Stimulated activated naive CD4-positive, alpha-beta T cell treated with Interleukin-2 at 50 U/mL for 16 hours (primary cell): ENCODE results near the gene FAIM2.

Source experiments
- DNase-seq: peaks from one replicate; lab custom pipeline; 2025; lab: John Stamatoyannopoulos, UW

FAIM2 gene

GRCh38 chr12:49903700-49904423, at the start of gene FAIM2:
Gene FAIM2 (minus strand): TSS chr12:49903900. CDS start chr12:49903792, 108 bp downstream.
- peak; percentile 36 for DNase-seq

GRCh38 chr12:49953151-49953550, 49.5 kb upstream of the FAIM2 start:
- no peak for DNase-seq

DNA sequence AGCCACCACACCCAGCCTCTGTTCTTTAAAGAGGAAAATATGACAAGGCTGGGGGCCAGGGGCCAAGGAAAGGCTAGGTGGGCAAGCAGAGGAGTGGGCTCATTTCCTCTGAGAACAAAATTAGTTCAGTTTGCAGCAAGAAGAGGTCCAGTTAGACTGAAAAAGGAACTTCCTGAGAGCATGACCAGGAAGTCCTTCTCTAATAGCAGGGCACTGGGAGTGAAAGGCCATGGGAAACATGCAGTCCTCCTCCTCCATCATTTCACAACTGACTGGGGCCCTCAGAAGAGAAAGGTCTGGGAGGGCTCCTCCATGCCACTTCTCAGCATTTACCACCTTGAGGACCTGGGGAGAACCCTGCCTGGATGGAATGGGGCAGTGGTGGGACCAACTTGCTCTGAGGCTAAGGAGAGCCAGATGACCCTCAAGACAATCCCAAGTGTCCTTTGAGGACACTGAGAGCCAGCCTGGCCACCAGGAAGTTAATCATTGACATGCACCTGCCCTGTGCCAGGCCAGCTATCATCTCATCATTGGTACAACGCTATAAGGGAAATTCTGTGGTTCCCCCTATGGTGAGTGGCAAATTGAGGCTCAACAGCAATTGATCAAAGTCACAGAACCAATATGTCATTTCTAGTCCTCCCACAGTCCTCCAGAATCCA, 48.8 kb upstream of the FAIM2 start:
- no peak for DNase-seq

DNA sequence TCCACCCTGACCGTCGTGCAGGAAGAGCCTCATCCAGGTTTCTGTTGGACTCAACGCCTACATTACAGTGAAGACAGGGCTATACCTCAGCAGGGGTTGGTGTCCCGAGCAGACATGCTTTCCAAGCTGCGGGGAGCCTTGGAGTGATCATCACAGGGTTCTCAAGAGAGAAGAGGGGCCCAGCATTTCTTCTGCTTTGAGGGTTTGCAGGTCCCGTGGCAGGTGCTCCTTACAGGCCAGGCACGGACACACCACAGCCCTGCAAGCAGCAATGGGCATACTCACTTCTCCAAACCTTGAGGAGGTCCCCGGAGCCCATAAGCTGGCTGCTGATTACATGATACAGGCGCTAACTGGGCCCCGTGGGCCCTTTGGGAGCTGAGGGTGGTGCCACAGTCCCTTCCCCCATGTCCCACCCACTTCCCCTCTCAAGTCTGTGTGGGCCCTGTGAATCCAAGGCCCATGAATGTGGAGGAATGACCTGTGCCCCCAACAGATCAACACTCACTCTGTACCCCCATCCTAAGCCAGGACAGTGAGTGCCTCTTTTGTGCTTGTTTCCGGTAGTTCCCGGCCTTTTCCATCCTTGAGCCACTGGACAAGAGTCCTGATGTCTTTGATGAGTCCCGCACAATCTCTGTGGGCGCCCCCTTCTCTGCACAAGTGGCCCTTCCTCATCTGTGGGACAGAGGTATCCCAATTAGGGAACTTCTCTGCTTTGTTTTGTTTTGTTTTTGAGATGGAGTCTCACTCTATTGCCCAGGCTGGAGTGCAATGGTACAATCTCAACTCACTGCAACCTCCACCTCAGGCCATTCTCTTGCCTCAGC, 47.9 kb upstream of the FAIM2 start:
- DNase-seq = no peak

- DNase-seq = no peak
Observed at GRCh38 chr12:49950273-49951251, 46.9 kb upstream of the FAIM2 start, which contains the start of gene AQP2. Gene AQP2 (plus strand): TSS chr12:49950737. CDS start chr12:49950831, 94 bp downstream.

DNA sequence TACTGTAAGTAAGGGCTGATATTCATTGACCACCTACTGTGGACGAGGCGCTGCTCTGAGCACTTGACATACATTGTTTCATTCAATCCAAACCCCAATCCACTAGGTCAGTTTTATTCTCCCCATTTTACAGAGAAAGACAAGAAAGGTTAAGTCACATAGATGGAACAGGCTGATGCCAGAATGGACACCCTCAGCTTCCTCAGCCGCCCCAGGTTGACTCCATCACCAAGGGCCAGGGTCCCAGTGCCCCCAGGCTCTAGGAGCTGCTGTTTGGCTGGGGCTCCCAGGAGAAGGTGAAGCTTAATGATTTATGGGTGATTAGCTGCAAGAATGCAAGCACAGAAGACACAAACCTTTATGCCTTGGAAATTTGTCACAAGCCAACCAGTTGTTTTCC, 46.2 kb upstream of the FAIM2 start:
- DNase-seq = no peak

DNA sequence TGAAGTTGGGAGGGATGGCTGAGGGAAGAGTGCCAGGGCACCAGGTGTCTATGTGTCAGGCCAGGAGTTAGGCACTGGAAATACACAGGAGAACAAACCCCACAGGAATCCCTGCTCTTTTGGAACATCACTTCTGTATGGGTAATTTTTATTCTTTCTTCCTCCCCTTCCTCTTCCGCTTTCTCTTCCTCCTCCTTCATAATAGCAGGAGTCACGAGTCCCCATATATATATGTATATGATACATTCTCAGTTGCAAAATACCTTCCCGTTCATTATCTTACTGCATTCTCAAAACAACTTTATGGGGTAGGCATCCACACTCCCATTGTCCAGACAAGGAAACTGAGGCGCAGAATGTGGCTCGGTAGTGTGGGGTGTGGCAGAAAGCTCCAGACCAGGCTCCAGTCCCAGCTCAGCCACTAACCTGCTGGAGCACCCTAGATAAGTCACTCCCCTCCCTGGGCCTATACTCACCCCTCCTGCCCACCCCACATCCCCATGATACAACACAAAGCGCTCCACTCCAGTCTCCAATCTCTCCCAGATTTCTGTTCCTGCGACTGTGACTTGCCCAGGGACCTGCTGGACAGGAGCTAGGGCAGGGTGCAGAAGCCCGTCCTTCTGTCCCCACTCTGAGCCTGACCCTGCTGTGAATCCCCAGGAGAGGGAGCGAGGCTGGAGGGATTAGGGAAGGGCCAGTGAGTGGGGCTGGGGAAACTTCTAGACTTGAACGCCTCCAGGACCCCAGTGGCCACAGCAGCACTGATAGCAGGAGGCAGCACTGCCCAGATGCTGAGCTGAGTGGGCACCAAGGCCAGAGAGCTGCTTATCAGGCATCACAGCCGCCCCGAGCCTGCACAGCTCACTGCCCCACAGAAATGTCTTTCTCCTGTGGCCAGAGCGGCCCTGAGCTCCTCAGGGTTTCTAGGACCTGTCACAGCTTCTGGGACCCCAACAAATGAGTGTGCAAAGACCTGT, 45.5 kb upstream of the FAIM2 start:
- DNase-seq = no peak

DNA sequence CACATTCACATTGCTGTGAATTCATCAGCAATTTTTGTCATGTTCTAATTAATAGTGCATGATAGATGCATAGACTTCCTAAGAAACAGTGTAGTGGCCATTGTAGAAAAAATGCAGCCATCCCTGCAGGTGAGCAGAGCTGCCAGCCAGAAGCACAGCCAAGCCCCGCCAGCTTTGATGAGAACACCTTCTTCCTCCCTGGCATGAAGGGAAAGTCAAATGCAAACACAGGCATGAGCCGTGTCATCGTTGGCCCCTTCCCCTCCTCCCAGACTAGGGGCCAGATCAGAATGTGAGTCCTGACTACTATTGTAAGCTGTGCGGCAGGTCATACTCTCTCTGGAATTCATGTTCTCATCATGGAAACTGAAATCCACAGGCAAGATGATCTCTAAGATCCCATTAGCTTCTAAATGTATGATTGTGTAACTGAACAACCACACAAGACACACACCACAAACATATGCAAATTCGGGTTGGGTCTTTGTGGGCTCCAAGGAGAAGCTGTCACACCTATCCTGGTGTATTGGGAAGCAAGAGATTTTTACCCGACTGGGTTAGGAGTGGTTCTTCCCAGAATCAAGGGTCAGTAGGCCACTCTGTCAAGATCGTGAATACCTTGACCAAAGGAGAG, 44.0 kb upstream of the FAIM2 start:
- DNase-seq = no peak

DNA sequence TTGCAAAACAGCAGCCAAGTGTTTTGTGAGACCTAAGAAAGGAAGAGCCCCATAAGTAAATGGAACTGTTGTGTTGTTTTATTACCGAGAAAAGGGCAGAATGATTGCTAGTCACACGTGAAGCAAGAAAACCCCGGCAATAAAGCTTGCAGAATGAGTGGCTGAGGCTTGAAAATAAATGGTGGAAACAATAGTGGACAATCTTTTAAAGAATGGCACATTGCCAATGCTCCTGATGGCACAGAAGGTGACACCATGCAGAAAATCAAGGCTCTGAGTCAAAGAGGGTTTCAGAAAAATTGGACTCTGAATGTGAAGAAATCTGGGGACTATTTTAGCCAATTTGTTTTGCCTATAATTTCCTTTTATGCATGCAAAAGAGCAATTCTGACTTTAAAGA, 42.8 kb upstream of the FAIM2 start:
- no peak for DNase-seq

GRCh38 chr12:49946086-49946485, 42.4 kb upstream of the FAIM2 start:
- DNase-seq = no peak

- peak; percentile 81 for DNase-seq
Observed at GRCh38 chr12:49945394-49946080, 41.8 kb upstream of the FAIM2 start.

DNA sequence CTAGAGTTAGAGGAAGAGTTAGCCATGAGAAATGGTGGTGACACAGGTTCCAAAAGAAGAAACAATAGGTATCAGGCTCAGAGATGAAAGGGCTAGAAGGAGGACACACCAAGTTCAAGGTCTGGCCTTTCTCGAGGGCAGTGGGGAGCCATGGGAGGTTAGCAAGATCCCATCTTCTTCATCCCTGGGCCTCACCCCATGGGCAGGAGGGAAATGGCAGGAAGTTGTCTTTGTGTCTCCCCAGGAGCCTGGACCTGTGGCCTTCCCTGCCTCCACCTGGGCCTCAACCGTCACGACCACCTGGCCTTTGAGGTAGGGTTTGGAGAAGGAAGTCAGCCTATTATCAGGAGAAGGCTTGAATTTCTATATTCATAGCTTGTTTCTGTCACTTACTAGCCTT, 41.0 kb upstream of the FAIM2 start:
- DNase-seq = no peak

DNA sequence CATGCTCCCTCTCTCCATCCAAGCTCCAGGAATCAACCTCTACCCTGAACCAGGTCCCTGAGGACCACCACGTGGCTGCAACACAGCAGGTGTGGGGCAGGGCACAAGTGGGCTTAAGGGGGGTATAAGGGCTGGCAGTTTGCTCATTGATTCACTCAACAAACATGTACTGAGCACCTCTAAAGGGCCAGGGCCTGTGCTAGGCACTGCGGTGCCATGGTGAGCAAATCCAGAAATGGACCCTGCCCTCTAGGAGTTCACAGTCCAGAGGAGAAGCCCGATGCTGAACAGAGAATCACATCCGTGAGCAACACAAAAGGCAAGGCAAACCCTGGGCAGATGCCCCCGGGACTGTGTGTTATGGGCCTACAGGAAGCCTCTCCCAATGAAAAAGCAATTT, 40.3 kb upstream of the FAIM2 start:
- no peak for DNase-seq

DNA sequence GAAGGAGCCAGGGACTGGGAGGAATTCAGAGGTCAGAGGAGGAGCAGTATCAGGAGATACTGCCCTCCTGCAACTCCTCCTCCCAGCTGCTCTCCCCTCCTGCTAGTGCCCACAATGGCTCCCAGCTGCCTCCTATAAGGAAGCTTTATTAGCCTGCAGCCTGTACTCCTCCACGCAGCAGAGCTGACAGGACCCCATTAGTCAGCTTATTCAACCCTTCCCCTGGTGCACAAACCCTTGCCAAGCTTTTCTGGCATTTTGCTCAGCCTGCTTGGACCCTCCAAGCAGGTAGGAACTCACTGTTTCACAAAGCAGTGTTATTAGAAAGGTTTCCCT, 39.9 kb upstream of the FAIM2 start:
- DNase-seq = no peak

GRCh38 chr12:49942921-49943624, 39.4 kb upstream of the FAIM2 start:
- no peak for DNase-seq

GRCh38 chr12:49942512-49942893, 38.8 kb upstream of the FAIM2 start:
- DNase-seq = no peak

DNA sequence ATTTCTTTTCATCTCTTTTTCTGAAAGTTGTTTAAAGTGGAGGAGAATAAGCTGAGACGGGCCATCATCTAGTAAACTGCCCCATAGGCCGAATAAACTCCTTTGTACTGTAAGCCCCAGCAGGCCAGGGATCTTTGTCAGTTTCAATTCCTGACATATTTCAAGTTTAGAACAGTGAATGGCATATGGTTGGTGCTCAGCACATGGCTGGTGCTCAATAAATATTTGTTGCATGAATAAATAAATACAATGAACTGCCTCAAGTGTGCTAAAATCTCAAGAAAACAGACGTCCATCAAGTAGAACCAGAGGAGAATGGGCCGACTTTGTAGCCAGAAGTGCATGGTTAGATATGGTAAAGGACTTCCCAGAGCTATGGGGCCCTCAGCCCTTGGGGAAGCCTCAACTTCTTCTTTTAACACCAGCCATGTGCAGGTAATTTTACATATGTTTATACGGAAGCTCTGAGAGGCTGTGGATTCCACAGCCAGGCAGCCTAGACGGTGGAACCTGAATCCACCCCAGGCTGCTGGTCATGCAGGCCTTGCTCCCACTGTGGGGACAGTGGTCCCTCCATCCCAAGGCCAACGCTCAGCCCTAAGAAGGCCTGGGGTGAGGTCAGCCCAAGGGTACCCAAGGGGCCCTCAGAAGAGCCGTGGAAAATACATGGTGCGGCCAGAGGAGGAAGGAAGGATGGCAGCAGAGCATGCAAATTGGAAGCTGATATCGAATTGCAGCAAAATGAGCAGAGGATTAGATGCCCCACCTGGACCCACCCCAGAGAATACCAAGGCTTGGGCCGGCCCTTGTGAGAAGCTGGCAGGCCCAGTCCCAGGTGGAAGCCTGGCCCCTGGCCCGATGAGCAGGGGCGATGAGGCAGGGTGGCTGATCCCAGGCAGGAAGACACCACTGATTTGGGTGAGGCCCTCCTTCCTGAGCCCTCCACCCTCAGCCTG, 38.1 kb upstream of the FAIM2 start:
- no peak for DNase-seq

DNA sequence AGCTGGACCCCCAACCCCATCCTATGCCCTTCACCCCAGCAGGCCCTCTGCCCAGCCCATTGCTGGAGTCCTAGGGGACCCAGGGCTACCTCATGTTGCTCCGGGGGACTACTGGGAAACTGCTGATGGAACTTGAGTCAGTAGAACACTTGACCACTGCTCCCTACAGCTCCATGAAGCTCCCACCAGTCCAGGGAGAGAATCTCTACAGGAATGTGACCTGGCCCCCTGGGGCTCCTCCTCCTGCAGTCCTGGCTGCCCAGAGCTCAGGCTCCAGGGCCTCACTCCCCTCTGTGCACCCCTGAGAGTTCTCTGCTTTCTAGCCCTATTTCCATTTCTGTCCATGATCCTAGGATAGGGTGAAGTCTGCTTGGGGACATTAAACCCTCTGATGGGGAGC, 36.0 kb upstream of the FAIM2 start:
- DNase-seq = no peak
